Skeletal muscle tissue (tissue), 4 donors: ENCODE measurements around the gene THSD4. TPM values are rescaled to one million over a fixed set of nuclear protein-coding genes. Genes with fewer than 3 reads are reported as not detected.

Experiments
- H3K27ac ChIP-seq: one replicate; pipeline ENCODE4 v1.7.0; 2013; ENCODE audit warnings: mild to moderate bottlenecking, low read depth, low read length, inconsistent platforms
- H3K27me3 ChIP-seq, 3 donors: one replicate each; pipeline ENCODE4 v1.7.0; 2013; ENCODE audit warnings: low read length in 3 of 3; ENCODE audit not compliant: control insufficient read depth in 3 of 3, insufficient read depth in 3 of 3
- H3K36me3 ChIP-seq, 3 donors: one replicate each; pipeline ENCODE4 v1.7.0; 2013; ENCODE audit warnings: low read length in 3 of 3; ENCODE audit not compliant: control insufficient read depth in 3 of 3, insufficient read depth in 3 of 3
- H3K4me1 ChIP-seq, 3 donors: one replicate each; pipeline ENCODE4 v1.7.0; 2013; ENCODE audit warnings: low read length in 3 of 3, mild to moderate bottlenecking in 3 of 3; ENCODE audit not compliant: control insufficient read depth in 3 of 3, insufficient read depth in 3 of 3
- H3K4me3 ChIP-seq, 3 donors: one replicate each; pipeline ENCODE4 v1.7.0; 2013; ENCODE audit warnings: low read length in 3 of 3
- H3K9ac ChIP-seq, 3 donors: one replicate each; pipeline ENCODE4 v1.7.0; 2013; ENCODE audit warnings: low read length in 3 of 3, mild to moderate bottlenecking in 3 of 3, moderate library complexity in 2 of 3, low read depth in 1 of 3
- H3K9me3 ChIP-seq, 3 donors: one replicate each; pipeline ENCODE4 v1.7.0; 2013; ENCODE audit warnings: low read length in 3 of 3; ENCODE audit not compliant: control insufficient read depth in 3 of 3
- total RNA-seq: library from RNA; depleted of rRNA; stranded (reverse); fragments of >200 nt; gene quantifications from one replicate; pipeline ENCODE4 v1.2.3, GENCODE V29; 2014
- donor health status: Osteomylitis.

Gene THSD4
- total RNA-seq, 1 donor from 2014 or later: 15.7 TPM

DNA sequence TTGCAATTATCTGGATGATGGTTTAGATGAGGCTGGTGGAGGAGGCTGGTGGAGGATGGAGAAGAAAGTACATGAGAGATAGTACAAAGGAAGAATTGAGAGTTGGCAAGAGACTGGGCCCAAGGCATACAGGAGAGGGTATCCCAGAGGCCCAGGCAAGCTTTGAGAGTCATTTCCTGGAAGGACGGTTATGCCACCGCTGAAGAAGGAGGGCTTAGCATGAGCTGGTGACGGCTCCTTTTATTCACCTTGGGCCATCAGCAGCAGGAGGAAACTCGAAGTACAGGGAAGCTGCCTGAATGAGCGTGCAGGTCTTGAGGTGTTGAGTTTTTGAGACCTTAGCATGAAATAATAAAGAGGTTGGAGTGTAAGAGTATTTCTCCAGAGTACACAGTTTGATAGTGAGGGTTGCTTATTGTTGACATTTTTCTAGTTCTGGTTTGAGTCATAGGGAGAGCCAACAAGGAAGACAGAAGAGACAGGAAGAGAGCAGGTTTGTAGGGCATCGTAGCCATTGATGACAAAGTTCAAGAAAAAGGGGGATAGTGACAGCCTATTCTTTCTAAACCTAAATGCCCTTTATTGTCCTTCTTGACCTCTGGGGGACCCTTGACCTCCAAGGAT lies 13.8 kb downstream of the THSD4 start:
- Histone ChIP-seq H3K36me3 (no peaks in the 10 kb centered on the region), H3K9ac (peak overlapping the region in 1 of 3 donors; percentile 25), H3K27me3 (no peaks in the 10 kb centered on the region), H3K9me3 (no peaks in the 10 kb centered on the region), H3K4me3 (no peak overlapping the region), H3K4me1 (peaks cover 12 to 48% (median 37%) of the 10 kb centered on the region in 3 donors), H3K27ac (peak overlapping the region; percentile 82)

DNA sequence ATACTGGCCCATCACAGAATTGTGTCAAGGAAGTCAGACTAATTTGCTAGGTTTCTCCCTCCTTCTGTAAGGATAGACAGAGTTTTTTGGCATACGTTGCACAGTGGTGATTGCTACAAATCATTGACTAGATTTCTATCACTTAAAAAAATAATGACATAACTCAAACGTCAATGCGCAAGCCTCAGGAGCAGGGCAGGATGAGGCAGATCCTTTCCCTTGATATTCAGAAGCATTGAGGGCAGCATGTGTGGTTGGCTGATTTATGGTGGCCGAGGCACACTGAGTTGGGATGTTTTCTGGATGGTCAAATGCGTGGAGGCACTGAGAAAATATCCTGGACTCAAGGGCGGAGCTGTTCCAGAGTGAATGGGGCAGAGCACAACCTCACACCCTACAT lies 14.4 kb downstream of the THSD4 start:
- H3K9me3 ChIP-seq: no peaks in the 10 kb centered on the region
- H3K4me1 ChIP-seq: peaks cover 13 to 49% (median 40%) of the 10 kb centered on the region in 3 donors
- no peaks in the 10 kb centered on the region for H3K27me3 ChIP-seq
- H3K4me3 ChIP-seq: no peak overlapping the region
- H3K36me3 ChIP-seq: no peaks in the 10 kb centered on the region
- no peak overlapping the region for H3K27ac ChIP-seq
- H3K9ac ChIP-seq: no peak overlapping the region

DNA sequence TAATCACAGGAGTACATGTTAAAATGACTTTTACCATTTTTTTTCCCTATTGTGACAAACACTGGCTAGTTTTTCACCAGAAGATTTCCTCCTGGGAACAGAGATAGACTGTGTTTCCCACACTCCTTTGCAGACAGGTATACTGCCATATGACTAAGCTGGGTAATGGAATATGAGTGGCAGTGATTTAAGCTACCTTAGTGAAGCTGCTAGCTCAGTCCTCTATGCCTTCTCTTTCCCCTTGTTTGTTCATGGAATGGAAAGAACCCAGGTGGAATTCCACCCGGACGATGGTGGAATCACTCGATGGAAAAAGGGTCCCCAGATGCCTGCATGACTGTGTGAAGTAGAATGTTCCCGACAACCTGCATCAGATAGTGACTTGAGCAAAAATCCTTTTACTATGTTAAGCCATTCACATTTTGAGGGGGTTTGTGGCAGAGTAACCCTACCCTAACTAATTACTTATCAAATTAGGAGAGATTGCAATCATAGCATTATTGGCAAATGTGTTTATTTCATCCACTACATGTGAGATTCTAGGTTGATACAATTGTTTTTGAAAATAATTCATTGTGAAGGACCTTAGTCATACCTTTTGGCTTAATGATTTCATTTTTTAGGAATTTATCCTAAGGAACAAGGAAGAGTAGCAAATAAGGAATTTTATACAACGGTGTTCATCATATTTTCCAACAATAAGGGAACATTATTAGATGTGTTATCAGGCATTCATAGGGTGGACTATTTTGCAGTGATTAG lies 16.5 kb downstream of the THSD4 start:
- Histone ChIP-seq H3K27ac (no peak overlapping the region), H3K36me3 (no peaks in the 10 kb centered on the region), H3K4me3 (no peak overlapping the region), H3K9me3 (no peaks in the 10 kb centered on the region), H3K4me1 (peaks cover 11 to 37% (median 30%) of the 10 kb centered on the region in 3 donors), H3K27me3 (no peaks in the 10 kb centered on the region), H3K9ac (no peak overlapping the region)

DNA sequence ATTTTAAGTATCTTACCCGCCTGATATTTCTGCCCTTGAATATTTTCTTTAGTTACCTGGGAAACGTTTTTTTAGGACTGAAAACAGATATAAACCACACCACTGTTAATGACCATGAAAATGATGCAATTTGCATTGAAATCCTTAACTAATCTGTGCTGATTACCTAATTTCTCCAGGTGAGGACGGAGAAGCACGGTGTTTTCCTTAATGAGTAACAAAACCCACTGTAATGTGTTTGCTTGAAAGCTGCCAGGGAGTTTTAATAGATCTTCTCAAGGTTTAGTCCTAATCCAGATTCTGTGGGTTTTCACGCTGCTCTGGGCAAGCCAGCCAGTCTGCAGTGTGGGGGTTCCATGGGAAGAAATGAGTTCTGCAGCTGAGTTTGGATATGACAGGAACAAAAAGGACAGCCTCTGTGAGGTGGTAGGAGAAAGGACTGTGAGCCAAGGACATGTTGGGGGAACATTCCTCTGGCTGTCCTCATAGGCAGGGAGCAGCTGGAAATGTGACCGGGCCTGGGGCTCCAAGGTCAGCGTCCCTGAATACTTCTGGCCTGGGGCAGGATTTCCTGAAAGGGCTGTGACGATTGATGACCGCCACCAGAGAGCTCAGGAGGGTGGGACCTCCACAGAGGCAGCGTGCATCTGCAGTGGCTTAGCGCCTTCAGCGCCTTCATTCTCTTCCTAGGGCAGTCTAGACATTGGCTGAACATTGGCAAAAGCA lies 18.6 kb downstream of the THSD4 start:
- Histone ChIP-seq H3K27me3 (no peaks in the 10 kb centered on the region), H3K27ac (peak overlapping the region; percentile 31), H3K4me1 (peaks cover 8 to 32% (median 31%) of the 10 kb centered on the region in 3 donors), H3K9ac (peak overlapping the region in 2 of 3 donors; percentile 8 to 42), H3K36me3 (no peaks in the 10 kb centered on the region), H3K9me3 (no peaks in the 10 kb centered on the region), H3K4me3 (peak overlapping the region in 2 of 3 donors; percentile 3 to 24)

DNA sequence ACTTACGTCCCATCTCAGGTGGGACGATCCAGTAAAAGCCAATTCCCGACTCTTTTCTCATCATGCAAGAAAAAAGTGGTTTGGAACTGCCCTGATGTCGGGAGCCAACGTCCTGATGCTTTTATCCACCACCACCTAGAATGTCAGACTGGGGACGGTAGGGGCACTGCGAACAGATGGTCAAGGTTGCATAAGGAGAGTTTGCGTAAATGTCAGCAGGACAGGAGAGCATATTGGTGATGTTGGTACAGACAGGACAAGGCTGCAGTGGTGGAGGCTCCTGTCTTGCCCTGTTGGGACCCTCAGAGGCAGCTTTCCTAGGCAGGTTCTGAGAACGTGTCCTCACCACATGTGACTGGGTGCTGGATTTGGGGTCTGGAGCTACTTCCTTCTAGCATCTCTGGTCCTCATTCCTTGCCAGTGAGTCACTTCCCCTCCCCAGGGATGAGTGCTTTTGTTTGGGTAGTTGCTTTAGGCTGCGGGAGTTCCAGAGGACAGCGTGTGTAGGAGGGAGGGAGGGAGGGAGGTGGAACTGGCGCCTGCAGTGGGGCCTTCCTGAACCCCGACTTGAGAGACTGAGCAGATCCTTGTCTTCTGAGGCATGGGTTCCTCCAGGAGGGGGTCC lies 21.0 kb downstream of the THSD4 start:
- H3K36me3 ChIP-seq: no peaks in the 10 kb centered on the region
- no peak overlapping the region for H3K9ac ChIP-seq
- H3K4me3 ChIP-seq: no peak overlapping the region
- H3K27me3 ChIP-seq: no peaks in the 10 kb centered on the region
- peaks cover 8 to 26% (median 21%) of the 10 kb centered on the region in 3 donors for H3K4me1 ChIP-seq
- no peaks in the 10 kb centered on the region for H3K9me3 ChIP-seq
- H3K27ac ChIP-seq: no peak overlapping the region

DNA sequence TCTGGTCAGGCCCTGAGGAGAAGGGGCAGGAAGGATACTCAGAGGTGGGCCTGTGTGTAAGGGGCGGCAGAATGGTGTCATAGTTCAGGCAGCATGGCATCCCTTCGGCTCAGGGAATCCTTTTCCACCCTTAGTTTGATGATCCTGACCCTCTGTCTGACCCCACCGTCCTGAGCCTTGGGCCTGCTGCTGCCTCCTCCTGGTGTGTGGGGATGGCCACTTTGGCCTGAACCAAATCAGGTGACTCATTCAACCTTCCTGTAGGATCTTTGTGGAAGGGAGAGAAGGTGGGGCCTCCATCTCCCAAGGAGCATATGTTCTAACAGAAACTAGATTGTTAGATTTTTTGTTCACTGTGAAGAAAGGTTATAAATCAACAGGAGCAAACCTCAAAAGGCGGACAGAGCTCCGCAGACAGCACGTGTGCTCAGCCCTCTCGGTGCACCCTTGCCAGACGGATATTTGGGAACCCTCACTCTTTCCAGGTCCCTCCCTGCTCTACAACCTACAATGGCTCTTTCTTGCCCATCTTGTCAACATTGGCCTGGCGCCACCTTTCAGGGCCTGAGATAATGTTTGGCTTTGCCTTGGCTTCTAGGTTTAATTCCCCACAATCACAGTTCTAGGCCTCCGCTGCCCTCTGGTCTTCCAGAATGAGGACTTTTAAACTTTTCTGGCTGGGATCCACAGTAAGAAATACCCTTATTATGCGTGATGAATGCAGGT lies 21.7 kb downstream of the THSD4 start:
- Histone ChIP-seq H3K27me3 (no peaks in the 10 kb centered on the region), H3K9ac (no peak overlapping the region), H3K36me3 (no peaks in the 10 kb centered on the region), H3K4me3 (no peak overlapping the region), H3K4me1 (peaks cover 8 to 26% (median 17%) of the 10 kb centered on the region in 3 donors), H3K9me3 (no peaks in the 10 kb centered on the region), H3K27ac (no peak overlapping the region)

DNA sequence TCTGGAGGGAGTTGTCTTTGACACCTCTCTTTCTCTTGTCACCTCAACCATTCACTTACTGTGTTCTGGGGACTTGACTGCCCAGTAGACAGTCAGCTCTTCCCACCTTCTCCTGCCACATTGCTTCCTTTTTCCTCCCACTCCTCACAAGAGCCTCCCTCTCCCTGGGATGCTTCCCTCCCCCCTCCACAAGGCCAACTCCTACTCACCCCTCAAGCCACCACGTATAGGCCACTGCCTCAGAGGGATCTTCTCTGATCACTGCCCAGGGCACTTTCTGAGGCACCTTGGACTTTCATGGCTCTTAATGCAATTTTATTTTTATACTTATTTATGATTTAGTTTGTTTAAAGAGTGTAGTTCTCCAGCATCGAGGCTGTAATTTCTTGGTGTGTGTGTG lies 23.2 kb downstream of the THSD4 start:
- Histone ChIP-seq H3K4me3 (no peak overlapping the region), H3K27ac (no peak overlapping the region), H3K9ac (no peak overlapping the region), H3K27me3 (no peaks in the 10 kb centered on the region), H3K36me3 (no peaks in the 10 kb centered on the region), H3K4me1 (peaks cover 5 to 21% (median 16%) of the 10 kb centered on the region in 3 donors), H3K9me3 (no peaks in the 10 kb centered on the region)

DNA sequence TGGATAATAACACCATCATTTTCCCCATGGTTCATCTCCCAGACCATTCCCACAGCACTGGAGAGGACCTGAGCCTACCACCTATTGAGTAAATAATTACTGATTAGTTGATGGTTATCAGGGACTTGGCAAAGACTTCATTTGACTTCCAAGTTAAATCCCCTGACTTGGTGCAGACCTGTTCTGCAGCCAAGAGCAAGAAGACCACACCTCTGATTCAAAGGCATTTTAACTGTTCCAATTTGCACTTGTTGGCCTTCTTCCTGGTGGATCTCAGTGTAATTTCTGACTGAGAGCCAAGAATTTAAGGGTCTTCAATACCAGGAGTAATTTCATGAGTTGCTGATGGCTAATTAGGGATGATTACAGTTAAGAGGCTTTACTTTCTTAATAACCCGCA lies 24.0 kb downstream of the THSD4 start:
- Histone ChIP-seq H3K27ac (no peak overlapping the region), H3K9ac (no peak overlapping the region), H3K36me3 (no peaks in the 10 kb centered on the region), H3K4me1 (peaks cover 4 to 17% (median 14%) of the 10 kb centered on the region in 3 donors), H3K4me3 (no peak overlapping the region), H3K9me3 (no peaks in the 10 kb centered on the region), H3K27me3 (no peaks in the 10 kb centered on the region)

DNA sequence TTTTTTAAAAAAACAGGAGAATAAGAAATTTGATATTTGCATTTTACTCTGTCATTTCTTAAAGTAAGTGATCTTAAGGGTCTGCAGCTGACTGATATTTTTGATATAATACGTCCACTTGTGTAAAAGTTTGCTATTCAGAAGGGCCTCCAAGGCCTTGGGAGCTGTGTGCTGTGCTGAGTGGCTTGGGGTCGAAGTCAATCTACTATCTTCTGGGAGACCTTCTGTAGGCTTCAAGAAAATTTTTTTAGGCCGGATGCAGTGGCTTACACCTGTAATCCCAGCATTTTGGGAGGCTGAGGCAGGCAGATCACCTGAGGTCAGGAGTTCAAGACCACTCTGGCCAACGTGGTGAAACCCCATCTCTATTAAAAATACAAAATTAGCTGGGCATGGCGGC lies 26.3 kb downstream of the THSD4 start:
- Histone ChIP-seq H3K9me3 (no peaks in the 10 kb centered on the region), H3K36me3 (no peaks in the 10 kb centered on the region), H3K9ac (no peak overlapping the region), H3K4me3 (no peak overlapping the region), H3K27me3 (no peaks in the 10 kb centered on the region), H3K4me1 (peaks cover 4 to 17% (median 16%) of the 10 kb centered on the region in 3 donors), H3K27ac (no peak overlapping the region)
